ENCODE data around the gene R3HDM2. TPM values are rescaled to one million over a fixed set of nuclear protein-coding genes. Genes with fewer than 3 reads are reported as not detected.

R3HDM2 gene
- total and polyA plus RNA-seq, 4 donors: 18.1 to 60.7 (median 30.6) TPM

DNA sequence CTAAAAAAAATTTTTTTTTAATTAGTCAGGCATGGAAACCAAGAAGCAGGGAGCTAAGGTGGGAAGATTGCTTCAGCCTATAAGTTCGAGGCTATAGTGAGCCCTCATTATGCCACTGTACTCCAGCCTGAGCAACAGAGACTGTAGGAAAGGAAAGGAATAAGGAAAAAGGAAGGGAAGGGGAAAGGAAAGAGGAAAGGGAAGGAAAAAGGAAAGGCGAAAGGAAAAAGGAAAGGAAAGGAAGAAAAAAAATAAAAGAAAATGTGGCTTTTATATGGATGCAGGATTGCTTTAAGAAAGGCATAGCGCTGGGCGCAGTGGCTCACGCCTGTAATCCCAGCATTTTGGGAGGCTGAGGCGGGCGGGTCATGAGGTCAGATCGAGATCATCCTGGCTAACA is 70.4 kb downstream of the R3HDM2 start:
- H3K36me3 ChIP-seq (ENCODE audit: control insufficient read depth in 4 of 4, insufficient read depth in 4 of 4, low read length in 4 of 4): peaks cover 0 to 1% (median 0%) of the 10 kb centered on the region in 4 donors
- H3K9me3 ChIP-seq (ENCODE audit: control insufficient read depth in 4 of 4, insufficient read depth in 3 of 4, low read length in 3 of 4): no peaks in the 10 kb centered on the region
- TF ChIP-seq CTCF (IDR thresholded peaks at IDR 0.05; ENCODE audit: control extremely low read depth, extremely low read depth): no peak
- no peaks in the 10 kb centered on the region for H3K27me3 ChIP-seq (ENCODE audit: control insufficient read depth in 3 of 3, insufficient read depth in 3 of 3, low read length in 2 of 3)
- no peak overlapping the region for H3K27ac ChIP-seq (ENCODE audit: low read depth in 1 of 2, low read length in 1 of 2)
- no peak for ATAC-seq (ENCODE audit: insufficient read depth, low FRiP score)
- no peak overlapping the region for H3K9ac ChIP-seq (ENCODE audit: insufficient read depth in 1 of 2, low read length in 2 of 2)
- 97% methylated on average over 8 of the region's 8 CpGs for WGBS, 2 donors
- no peak overlapping the region for H3K4me3 ChIP-seq
- H3K4me1 ChIP-seq (ENCODE audit: control insufficient read depth in 5 of 5, insufficient read depth in 5 of 5, low read length in 5 of 5): no peaks in the 10 kb centered on the region
- no peak for DNase-seq

DNA sequence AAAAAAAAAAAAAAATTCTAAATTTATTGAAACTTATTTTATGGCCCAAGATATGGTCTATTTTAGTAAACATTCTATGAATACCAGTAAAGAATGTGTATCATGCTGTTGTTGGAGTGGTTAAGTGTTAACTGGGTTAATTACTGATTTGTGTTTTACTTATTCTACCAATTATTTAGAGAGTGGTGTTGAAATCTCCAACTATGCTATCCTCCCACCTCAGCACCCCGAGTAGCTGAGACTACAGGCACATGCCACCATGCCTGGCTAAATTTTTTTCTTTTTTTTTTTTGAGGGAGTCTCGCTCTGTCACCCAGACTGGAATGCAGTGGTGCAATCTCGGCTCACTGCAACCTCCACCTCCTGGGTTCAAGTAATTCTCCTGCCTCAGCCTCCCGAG is 72.2 kb downstream of the R3HDM2 start:
- no peak for DNase-seq
- Histone ChIP-seq H3K27ac (ENCODE audit: low read depth in 1 of 2, low read length in 1 of 2) (no peak overlapping the region), H3K9me3 (ENCODE audit: control insufficient read depth in 4 of 4, insufficient read depth in 3 of 4, low read length in 3 of 4) (no peaks in the 10 kb centered on the region), H3K4me3 (no peak overlapping the region), H3K36me3 (ENCODE audit: control insufficient read depth in 4 of 4, insufficient read depth in 4 of 4, low read length in 4 of 4) (peaks cover 0 to 1% (median 0%) of the 10 kb centered on the region in 4 donors), H3K4me1 (ENCODE audit: control insufficient read depth in 5 of 5, insufficient read depth in 5 of 5, low read length in 5 of 5) (no peaks in the 10 kb centered on the region), H3K27me3 (ENCODE audit: control insufficient read depth in 3 of 3, insufficient read depth in 3 of 3, low read length in 2 of 3) (no peaks in the 10 kb centered on the region), H3K9ac (ENCODE audit: insufficient read depth in 1 of 2, low read length in 2 of 2) (no peak overlapping the region)
- no peak for TF ChIP-seq CTCF (IDR thresholded peaks at IDR 0.05; ENCODE audit: control extremely low read depth, extremely low read depth)
- WGBS, 2 donors: 93 to 96% methylated on average over 4 of the region's 4 CpGs
- no peak for ATAC-seq (ENCODE audit: insufficient read depth, low FRiP score)

DNA sequence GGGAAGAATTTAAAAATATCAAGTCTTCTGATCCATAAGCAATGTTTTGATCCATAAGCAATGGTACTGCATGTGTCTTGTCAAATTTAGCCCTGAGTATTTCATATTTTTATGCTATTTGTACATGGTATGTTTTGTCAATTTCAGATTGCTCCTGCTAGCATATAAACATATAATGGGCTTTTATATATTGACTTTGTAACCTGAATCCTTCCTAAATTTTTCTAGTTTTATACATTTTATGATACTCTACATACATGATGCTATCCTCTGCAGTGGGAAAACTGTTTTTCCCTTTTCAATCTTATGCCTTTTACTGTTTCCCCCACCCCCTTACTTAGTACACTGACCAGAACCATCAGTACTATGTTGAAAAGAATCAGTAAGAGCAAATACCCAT is 75.1 kb downstream of the R3HDM2 start:
- H3K4me1 ChIP-seq (ENCODE audit: control insufficient read depth in 5 of 5, insufficient read depth in 5 of 5, low read length in 5 of 5): no peaks in the 10 kb centered on the region
- H3K9me3 ChIP-seq (ENCODE audit: control insufficient read depth in 4 of 4, insufficient read depth in 3 of 4, low read length in 3 of 4): no peaks in the 10 kb centered on the region
- H3K27ac ChIP-seq (ENCODE audit: low read depth in 1 of 2, low read length in 1 of 2): no peak overlapping the region
- ATAC-seq (ENCODE audit: insufficient read depth, low FRiP score) (no peak), DNase-seq (no peak)
- H3K9ac ChIP-seq (ENCODE audit: insufficient read depth in 1 of 2, low read length in 2 of 2): no peak overlapping the region
- no peaks in the 10 kb centered on the region for H3K27me3 ChIP-seq (ENCODE audit: control insufficient read depth in 3 of 3, insufficient read depth in 3 of 3, low read length in 2 of 3)
- no peaks in the 10 kb centered on the region for H3K36me3 ChIP-seq (ENCODE audit: control insufficient read depth in 4 of 4, insufficient read depth in 4 of 4, low read length in 4 of 4)
- H3K4me3 ChIP-seq: no peak overlapping the region
- no peak for TF ChIP-seq CTCF (IDR thresholded peaks at IDR 0.05; ENCODE audit: control extremely low read depth, extremely low read depth)

DNA sequence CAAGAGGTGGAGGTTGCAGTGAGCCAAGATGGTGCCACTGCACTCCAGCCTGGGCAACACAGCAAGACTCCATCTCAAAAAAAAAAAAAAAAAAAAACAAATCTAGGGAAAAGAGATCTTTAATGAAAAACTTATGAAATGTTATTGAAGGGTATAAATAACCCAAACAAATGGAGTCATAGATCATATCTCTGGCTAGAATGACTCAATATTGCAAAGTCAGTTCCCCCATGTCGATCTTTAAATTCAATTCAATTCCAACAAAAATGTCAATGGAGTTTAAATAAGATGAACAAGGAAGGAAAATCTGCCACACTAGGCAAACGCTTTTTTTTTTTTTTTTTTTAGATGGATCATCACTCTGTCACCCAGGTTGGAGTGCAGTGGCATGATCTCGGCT is 78.7 kb downstream of the R3HDM2 start:
- 90 to 99% methylated on average over 3 of the region's 3 CpGs for WGBS, 2 donors
- Histone ChIP-seq H3K27me3 (ENCODE audit: control insufficient read depth in 3 of 3, insufficient read depth in 3 of 3, low read length in 2 of 3) (no peaks in the 10 kb centered on the region), H3K36me3 (ENCODE audit: control insufficient read depth in 4 of 4, insufficient read depth in 4 of 4, low read length in 4 of 4) (peaks cover 0 to 3% (median under 1%) of the 10 kb centered on the region in 4 donors), H3K9ac (ENCODE audit: insufficient read depth in 1 of 2, low read length in 2 of 2) (no peak overlapping the region), H3K4me1 (ENCODE audit: control insufficient read depth in 5 of 5, insufficient read depth in 5 of 5, low read length in 5 of 5) (no peaks in the 10 kb centered on the region), H3K9me3 (ENCODE audit: control insufficient read depth in 4 of 4, insufficient read depth in 3 of 4, low read length in 3 of 4) (no peaks in the 10 kb centered on the region), H3K27ac (ENCODE audit: low read depth in 1 of 2, low read length in 1 of 2) (no peak overlapping the region), H3K4me3 (no peak overlapping the region)
- ATAC-seq (ENCODE audit: insufficient read depth, low FRiP score): no peak
- no peak for TF ChIP-seq CTCF (IDR thresholded peaks at IDR 0.05; ENCODE audit: control extremely low read depth, extremely low read depth)
- no peak for DNase-seq

Data from lung (tissue), 12 donors.